Adipose tissue (tissue), 3 donors: ENCODE data around the gene ZAP70. TPM values are rescaled to one million over a fixed set of nuclear protein-coding genes. Genes with fewer than 3 reads are reported as not detected.

Experiments used
- H3K27ac ChIP-seq: one replicate; pipeline ENCODE4 v1.5.1; 2013; ENCODE audit warnings: low read depth, low read length
- WGBS, 3 donors: extraction: QIAGEN DNeasy Blood & Tissue Kit; methylation state at CpG; one replicate each; pipeline ENCODE4 v1.1.7; 2013; 5-methylcytosine and 5-hydroxymethylcytosine counted together
- polyA plus RNA-seq, 3 donors: library from polyadenylated mRNA; stranded (reverse); fragments of 200-250 nt; gene quantifications; one replicate each; pipeline ENCODE4 v1.2.3, GENCODE V29; 2013
- donor health status: healthy with polysubstance abuse.
- donor health status: Bipolar disorder and iron deficiency.
- donor health status: healthy.

The ZAP70 gene
- polyA plus RNA-seq, 3 donors, result 0.56 to 4.1 (median 3.0) TPM

DNA sequence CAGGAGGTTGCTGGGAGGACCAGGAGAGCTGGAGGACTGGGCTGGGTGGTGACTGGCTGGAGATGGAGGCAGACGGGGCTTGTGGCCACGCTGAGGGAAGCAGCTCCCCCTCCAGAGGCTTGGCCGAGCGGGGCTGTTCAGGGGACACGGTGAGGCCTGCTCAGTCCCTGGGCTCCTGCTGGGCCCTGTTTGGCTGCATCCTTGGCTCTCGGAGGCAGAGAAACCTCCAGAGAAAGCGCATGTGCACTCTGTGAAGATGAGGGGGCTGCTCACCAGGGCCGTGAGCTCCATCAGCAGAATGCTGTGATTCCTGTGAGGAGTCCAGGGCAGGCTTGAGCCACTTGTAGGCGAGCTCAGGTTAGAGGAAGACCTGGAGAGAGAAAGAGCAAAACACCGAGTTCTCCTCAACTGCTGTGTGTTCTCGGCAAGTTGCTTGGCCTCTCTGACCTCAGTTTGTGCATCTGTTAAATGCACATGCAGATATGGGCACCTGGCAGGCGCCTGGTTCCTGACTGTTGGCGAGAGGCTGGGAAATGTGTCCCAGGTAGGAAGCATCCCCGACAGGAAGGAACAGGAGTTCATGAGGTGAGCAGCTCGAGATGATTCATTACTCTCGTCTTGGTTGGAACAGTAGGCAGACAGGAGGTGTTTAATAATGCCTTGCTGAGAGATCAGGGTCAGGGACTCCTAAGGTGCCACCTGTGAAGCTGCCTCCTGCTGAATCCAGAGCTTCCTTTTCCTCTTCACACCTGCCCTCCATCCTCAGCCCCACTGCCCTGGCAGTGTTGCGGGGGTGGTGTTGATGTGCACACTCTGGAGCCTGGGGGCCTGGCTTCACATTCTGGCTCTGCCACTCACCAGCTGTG lies 941 bp downstream of the ZAP70 start:
- 76 to 79% (median 77%) methylated on average over 17 of the region's 17 CpGs for WGBS, 3 donors
- no peak overlapping the region for H3K27ac ChIP-seq

- H3K27ac ChIP-seq, result no peak overlapping the region
- WGBS, 3 donors, result 82 to 88% (median 86%) methylated on average over 13 of the region's 13 CpGs
Observed at GRCh38 chr2:97714950-97715652, 1.7 kb downstream of the ZAP70 start.

DNA sequence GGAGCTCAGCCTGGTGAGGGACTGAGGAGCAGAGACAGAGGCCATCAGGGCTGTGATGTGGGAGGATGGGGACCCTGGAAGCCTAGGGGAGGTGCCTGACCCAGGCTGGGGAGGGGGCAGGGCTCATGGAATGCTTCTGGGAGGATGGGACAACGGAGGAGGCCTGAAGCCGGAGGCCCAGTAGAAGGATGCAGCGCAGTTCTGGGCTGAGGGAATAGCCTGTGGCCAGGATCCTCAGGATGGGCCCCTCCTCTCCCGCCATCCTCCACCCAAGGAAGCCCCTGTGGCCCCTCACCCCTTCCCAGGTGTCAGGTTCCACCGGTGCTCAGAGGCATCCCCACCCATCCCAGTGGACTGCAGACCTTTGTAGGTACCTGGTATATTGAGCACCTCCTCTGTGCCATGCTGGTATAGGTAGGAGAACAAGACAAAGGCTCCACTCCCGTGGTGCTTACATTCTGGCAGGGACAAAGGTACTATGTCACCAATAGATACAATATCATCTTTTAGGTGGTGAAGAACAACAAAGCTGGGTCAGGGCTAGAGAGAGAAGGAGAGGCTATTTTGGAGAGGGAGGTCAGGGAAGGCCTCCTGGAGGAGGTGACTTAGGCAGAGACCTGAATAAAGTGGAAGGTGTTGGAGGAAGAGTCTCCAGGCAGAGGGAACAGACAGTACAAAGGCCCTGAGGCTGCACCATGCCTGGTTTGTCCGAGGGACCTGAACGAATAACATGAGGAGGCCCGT lies 2.7 kb downstream of the ZAP70 start:
- WGBS, 3 donors, result 83 to 86% (median 84%) methylated on average over 9 of the region's 9 CpGs
- H3K27ac ChIP-seq, result no peak overlapping the region

- 78 to 84% (median 81%) methylated on average over 19 to 21 of the region's 21 CpGs for WGBS, 3 donors
Observed at GRCh38 chr2:97716695-97717612, 3.6 kb downstream of the ZAP70 start.

DNA sequence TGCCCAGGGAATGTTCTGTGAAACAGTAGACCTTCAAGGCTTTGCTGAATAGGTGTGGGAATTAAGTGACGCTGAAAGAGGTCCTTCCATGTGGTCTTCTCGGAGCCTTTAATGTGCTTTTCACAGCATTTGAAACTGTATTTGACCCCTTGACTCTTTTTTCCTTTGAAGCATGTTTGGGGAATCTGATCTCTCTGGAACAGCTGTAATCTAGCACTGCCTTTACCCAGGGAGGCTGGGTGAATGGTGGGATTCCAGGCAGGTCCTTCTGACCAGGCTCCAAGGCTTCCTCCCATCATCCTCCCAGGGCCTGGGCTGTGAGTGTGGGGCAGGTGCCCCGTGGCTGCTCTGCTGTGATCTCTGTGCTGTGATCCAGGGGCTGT lies 4.2 kb downstream of the ZAP70 start:
- WGBS, 3 donors, result 51 to 62% (median 60%) methylated on average over 3 of the region's 3 CpGs
- no peak overlapping the region for H3K27ac ChIP-seq

More at GRCh38 chr2:97716695-97717612, 3.6 kb downstream of the ZAP70 start:
- H3K27ac ChIP-seq, result no peak overlapping the region

- 68 to 73% (median 69%) methylated on average over 19 to 21 of the region's 21 CpGs for WGBS, 3 donors
Observed at GRCh38 chr2:97718051-97718882, 4.9 kb downstream of the ZAP70 start.

DNA sequence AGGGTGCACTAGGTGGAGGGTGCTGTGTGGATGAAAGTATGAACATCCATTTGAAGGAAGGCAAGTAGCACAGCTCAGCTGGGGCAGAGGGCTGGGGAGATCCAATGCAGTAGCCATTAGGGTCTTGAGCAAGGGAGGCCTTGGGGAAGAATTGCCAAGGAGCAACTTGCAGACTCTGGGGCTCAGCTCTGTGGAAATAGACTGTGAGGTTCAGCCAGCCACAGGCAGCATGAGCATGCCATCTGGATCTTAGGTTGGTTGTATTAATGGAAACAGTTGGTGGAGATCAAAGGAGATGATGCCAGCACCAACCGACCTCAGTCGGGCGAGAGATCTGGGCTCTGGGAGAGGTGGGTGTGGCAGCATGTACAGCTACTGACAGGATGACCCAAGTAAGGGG lies 5.6 kb downstream of the ZAP70 start:
- no peak overlapping the region for H3K27ac ChIP-seq
- 45 to 85% (median 55%) methylated on average over 3 of the region's 3 CpGs for WGBS, 3 donors

More at GRCh38 chr2:97718051-97718882, 4.9 kb downstream of the ZAP70 start:
- H3K27ac ChIP-seq, result no peak overlapping the region

GRCh38 chr2:97719362-97720155 lies 6.2 kb downstream of the ZAP70 start:
- no peak overlapping the region for H3K27ac ChIP-seq
- WGBS, 3 donors, result 92 to 94% (median 93%) methylated on average over 16 of the region's 16 CpGs

- 80 to 86% (median 83%) methylated on average over 2 of the region's 2 CpGs for WGBS, 3 donors
- H3K27ac ChIP-seq, result no peak overlapping the region
Observed at GRCh38 chr2:97720746-97721145, 7.4 kb downstream of the ZAP70 start.

- 89 to 95% (median 94%) methylated on average over 6 of the region's 6 CpGs for WGBS, 3 donors
- H3K27ac ChIP-seq, result no peak overlapping the region
Observed at GRCh38 chr2:97722227-97722626, 8.9 kb downstream of the ZAP70 start.

DNA sequence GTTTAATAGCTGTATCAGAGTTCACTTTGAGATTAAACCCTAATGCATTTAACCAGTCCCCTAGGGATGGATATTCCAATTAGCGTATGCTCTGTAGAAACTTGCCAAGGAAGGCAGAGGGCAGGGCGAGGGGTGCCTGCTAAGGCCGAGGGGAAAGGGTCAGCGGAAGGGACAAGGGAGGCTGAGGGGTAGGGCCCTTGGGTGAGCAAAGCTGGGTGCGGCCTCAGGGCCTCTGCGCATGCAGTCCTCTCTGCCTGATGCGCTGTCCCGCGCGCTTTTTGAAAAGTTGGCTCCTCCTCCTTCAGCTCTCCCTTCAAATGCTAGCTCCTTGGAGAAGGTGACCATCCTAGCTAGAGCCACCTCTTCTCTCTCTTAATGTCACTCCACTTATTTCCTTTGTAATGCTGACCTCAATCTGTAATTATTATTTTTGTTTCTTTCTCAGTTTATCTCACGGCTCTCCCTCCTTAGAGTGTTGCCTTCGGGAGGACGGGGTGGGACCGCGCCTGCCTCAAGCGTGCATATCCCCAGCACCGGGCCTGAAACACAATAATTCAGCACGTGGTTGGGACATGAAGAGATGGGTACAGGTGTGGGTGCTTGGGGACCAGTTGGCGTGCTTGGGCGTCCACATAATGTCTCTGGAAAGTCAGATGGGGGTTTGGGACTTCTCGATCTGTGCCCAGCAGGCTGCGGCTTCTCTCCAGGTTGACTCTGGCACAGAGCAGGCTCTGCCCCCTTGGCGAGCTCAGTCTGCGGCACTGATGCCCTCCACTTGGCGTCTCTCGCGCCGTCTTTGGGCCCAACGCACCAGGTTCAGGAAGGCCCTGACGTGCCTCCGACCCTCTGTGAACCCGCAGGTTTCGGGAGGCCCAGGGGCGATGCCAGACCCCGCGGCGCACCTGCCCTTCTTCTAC lies 10.0 kb downstream of the ZAP70 start:
- WGBS, 3 donors, result 77 to 85% (median 84%) methylated on average over 35 to 37 of the region's 37 CpGs
- no peak overlapping the region for H3K27ac ChIP-seq

GRCh38 chr2:97724073-97724410 lies 10.7 kb downstream of the ZAP70 start:
- 40 to 62% (median 59%) methylated on average over 36 to 41 of the region's 41 CpGs for WGBS, 3 donors
- H3K27ac ChIP-seq, result no peak overlapping the region

DNA sequence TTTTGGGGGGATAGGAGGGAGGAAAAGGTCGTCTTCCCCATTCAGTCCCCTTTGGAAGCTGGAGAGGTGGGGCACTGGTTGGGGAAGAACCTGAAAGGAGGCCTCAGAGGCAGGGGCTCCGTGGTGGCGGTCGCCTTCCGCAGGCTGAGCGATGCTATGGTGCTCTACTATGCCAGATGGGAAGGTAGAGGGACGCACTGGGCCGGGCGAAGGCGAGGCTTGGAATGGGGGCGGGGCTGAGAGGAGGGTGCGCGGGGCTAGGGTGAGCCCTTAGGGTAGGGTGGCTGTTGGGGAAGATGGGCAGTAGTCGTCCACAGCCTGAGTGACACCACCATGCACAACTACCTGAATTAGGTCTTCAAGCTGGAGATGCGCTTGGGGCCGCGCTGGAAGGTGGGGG lies 11.1 kb downstream of the ZAP70 start:
- no peak overlapping the region for H3K27ac ChIP-seq
- 69 to 82% (median 80%) methylated on average over 17 of the region's 17 CpGs for WGBS, 3 donors

DNA sequence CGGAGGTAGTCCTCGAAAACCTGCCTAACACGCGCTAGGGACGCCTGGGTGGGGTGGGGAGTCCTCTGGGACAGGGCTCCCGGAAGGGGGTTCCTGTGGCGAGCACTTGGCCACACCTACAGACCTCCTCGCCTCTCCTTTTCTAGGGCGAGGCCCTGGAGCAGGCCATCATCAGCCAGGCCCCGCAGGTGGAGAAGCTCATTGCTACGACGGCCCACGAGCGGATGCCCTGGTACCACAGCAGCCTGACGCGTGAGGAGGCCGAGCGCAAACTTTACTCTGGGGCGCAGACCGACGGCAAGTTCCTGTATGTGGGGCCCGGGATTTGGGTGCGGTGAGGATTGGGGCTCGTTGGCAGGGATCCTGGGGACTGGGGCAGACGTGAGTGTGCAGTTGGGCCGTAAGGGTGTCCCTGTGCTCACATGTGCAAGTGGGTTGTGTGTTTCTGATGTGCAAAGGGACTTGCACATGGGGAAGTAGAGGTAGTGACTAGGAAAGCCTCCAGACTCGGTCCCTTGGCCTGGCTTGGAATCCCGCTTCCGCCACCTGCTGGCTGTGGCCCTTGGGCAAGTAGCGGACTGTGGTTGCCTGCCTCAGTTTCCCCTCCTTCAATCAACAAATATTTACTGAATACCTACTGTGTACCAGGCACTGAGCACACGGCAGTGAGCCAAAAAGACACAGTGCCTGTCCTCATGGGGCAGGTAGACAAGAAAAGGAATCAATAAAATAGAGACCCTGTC lies 11.7 kb downstream of the ZAP70 start:
- 93 to 96% (median 95%) methylated on average over 25 to 31 of the region's 31 CpGs for WGBS, 3 donors
- no peak overlapping the region for H3K27ac ChIP-seq
